Prostate gland (tissue), 2 donors: ENCODE results near the gene GDPD4.

ENCODE experiments used
- CTCF ChIP-seq, 4 experiments: fragments of 200-600 bp in 2 of 4; fragments of 450-650 bp in 2 of 4; sonication (generic) in 2 of 4; IDR thresholded peaks; 1 replicate in 3 of 4; 2 replicates in 1 of 4; pipeline ENCODE4 v1.5.1; 2016 to 2019; ENCODE audit warnings: antibody characterized with exemption in 4 of 4, mild to moderate bottlenecking in 2 of 4, moderate library complexity in 2 of 4
- POLR2A ChIP-seq: fragments of 450-650 bp; IDR thresholded peaks from one replicate; pipeline ENCODE4 v1.6.1; 2016; ENCODE audit warnings: antibody characterized with exemption, mild to moderate bottlenecking
- POLR2AphosphoS5 ChIP-seq: sonication (generic); formaldehyde crosslinking; IDR thresholded peaks from one replicate; pipeline ENCODE4 v1.6.1; 2017; ENCODE audit warnings: antibody characterized with exemption

- no peak for TF ChIP-seq POLR2AphosphoS5
- TF ChIP-seq CTCF (IDR thresholded peaks at IDR 0.05): no peak
- no peak for TF ChIP-seq POLR2A
Observed at GRCh38 chr11:77302752-77303151, 1.3 kb upstream of the GDPD4 start.
